Measurements from ENCODE around the gene IP6K3. TPM values are rescaled to one million over a fixed set of nuclear protein-coding genes. Genes with fewer than 3 reads are reported as not detected.

Gene IP6K3
- polyA plus RNA-seq, 1 experiment = 0.75 TPM

- POLR2A ChIA-PET = no interaction called here
- no peaks in the 10 kb centered on the region for H3K36me3 ChIP-seq (ENCODE audit: control insufficient read depth, insufficient read depth, low read length)
- peaks cover 1% of the 10 kb centered on the region; the same call in 1 of the 2 replicates for H3K27me3 ChIP-seq (ENCODE audit: control insufficient read depth, insufficient read depth, low read length)
- DNase-seq (ENCODE audit: low read depth) = no peak
- H3K4me3 ChIP-seq (ENCODE audit: low read depth, low read length) = no peak overlapping the region
- no peak for TF ChIP-seq CTCF (IDR thresholded peaks at IDR 0.05; ENCODE audit: insufficient read depth, low read depth, low read length)
- CTCF ChIA-PET = interaction anchor here (0.8 to 1.4 kb wide), 3 partner anchors 19 to 235 kb away, joined by 3 read pairs; no protein-coding TSS in a partner anchor
Observed at GRCh38 chr6:33790910-33791309, 44.2 kb upstream of the IP6K3 start.

- H3K36me3 ChIP-seq (ENCODE audit: control insufficient read depth, insufficient read depth, low read length) = no peaks in the 10 kb centered on the region
- ChIA-PET CTCF (no interaction called here), POLR2A (no interaction called here)
- H3K4me3 ChIP-seq (ENCODE audit: low read depth, low read length) = no peak overlapping the region
- DNase-seq (ENCODE audit: low read depth) = no peak
- no peak for TF ChIP-seq CTCF (IDR thresholded peaks at IDR 0.05; ENCODE audit: insufficient read depth, low read depth, low read length)
- peaks cover 1% of the 10 kb centered on the region; the same call in 1 of the 2 replicates for H3K27me3 ChIP-seq (ENCODE audit: control insufficient read depth, insufficient read depth, low read length)
Observed at GRCh38 chr6:33790379-33790778, 43.7 kb upstream of the IP6K3 start.

GRCh38 chr6:33789550-33789895 is 42.8 kb upstream of the IP6K3 start:
- H3K27me3 ChIP-seq (ENCODE audit: control insufficient read depth, insufficient read depth, low read length) = peaks cover 1% of the 10 kb centered on the region; the same call in 1 of the 2 replicates
- peaks cover 2% of the 10 kb centered on the region; the same call in 1 of the 2 replicates for H3K36me3 ChIP-seq (ENCODE audit: control insufficient read depth, insufficient read depth, low read length)
- POLR2A ChIA-PET = no interaction called here
- no peak for TF ChIP-seq CTCF (IDR thresholded peaks at IDR 0.05; ENCODE audit: insufficient read depth, low read depth, low read length)
- DNase-seq (ENCODE audit: low read depth) = no peak
- peak overlapping the region; percentile 58 for H3K4me3 ChIP-seq (ENCODE audit: low read depth, low read length)
- CTCF ChIA-PET = no interaction called here

- CTCF ChIA-PET = interaction anchor here (0.6 to 5.6 kb wide), 3 partner anchors 17 to 366 kb away, joined by 3 to 36 read pairs (median 4); no protein-coding TSS in a partner anchor
- POLR2A ChIA-PET = no interaction called here
- no peak for TF ChIP-seq CTCF (IDR thresholded peaks at IDR 0.05; ENCODE audit: insufficient read depth, low read depth, low read length)
- Histone ChIP-seq H3K36me3 (ENCODE audit: control insufficient read depth, insufficient read depth, low read length) (peaks cover 4% of the 10 kb centered on the region), H3K4me3 (ENCODE audit: low read depth, low read length) (peak within 1 kb of the TSS; percentile 58), H3K27me3 (ENCODE audit: control insufficient read depth, insufficient read depth, low read length) (peaks cover 1% of the 10 kb centered on the region; the same call in 1 of the 2 replicates)
- DNase-seq (ENCODE audit: low read depth) = peak; percentile 63
Observed at GRCh38 chr6:33788694-33789549, 42.2 kb upstream of the IP6K3 start, which contains the start of gene LEMD2. LEMD2 (minus strand) TSS chr6:33789130; CDS start chr6:33789116, 14 bp downstream.

GRCh38 chr6:33787954-33788693 is 41.4 kb upstream of the IP6K3 start:
- H3K27me3 ChIP-seq (ENCODE audit: control insufficient read depth, insufficient read depth, low read length) = peaks cover 1% of the 10 kb centered on the region; the same call in 1 of the 2 replicates
- H3K36me3 ChIP-seq (ENCODE audit: control insufficient read depth, insufficient read depth, low read length) = peaks cover 12% of the 10 kb centered on the region
- ChIA-PET CTCF (interaction anchor here (0.5 to 5.6 kb wide), 11 partner anchors 9 to 782 kb away, joined by 3 to 36 read pairs (median 3); partner anchors contain the start of gene UQCC2), POLR2A (interaction anchor here (0.5 kb wide), 1 partner anchor 43 kb away, joined by 3 read pairs; no protein-coding TSS in a partner anchor)
- peak overlapping the region; percentile 58 for H3K4me3 ChIP-seq (ENCODE audit: low read depth, low read length)
- TF ChIP-seq CTCF (IDR thresholded peaks at IDR 0.05; ENCODE audit: insufficient read depth, low read depth, low read length) = 0 out of 2 replicates have a peak, but pooled peaks have one; percentile 11
- DNase-seq (ENCODE audit: low read depth) = no peak

All from BJ (cell line).